ENCODE results near the gene ENTPD5.
"Not testable (repeated sequence)": the region's sequence is repeated elsewhere in the genome, so short reads cannot be mapped to it uniquely, and the experiment has no call there.

ENTPD5 gene

DNA sequence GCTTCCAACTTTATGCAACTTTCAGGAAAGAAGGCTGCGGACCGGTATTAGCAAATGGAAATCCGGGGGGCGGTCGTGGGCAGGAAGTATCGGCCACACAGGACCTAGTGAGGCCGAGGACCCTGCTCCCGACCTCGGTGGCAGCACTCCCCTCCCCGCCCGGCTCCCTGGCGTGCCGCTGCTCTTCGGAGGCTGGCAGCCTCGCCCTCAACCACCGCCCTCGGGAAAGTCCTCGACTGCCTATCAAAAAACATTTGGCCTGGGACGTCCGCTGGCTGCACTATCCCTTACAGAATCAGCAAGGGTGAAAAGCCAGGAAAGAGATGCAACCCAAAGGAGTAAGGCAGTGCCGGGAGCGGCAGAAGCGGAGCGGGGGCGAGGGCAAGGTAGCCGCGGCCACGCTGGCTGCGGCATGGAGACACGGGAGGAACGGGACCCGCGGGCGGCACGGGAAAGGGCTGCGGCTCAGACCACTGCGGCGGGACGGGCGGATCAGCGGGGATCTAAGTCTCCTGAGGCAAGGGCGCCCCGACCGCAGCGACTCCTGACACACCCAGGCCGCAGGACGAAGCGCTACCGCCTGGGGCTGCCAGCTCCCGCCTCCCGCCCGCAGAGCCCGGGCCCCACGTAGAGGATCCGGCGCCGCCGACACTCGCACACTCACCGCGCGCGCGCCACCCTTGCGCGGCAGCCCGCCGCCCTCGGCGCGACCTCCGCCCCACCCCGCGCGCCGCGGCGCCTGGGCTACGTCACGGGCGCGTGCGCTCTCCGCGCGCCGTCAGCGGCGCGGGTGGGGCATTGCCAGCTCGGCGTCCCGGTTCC, at the start of gene ENTPD5, which contains the start of gene BBOF1:
TSS of gene ENTPD5 (minus strand) at position 703 of the 822 bp plus-strand sequence. CDS start 31,186 bp downstream, outside the sequence.
TSS of gene BBOF1 (plus strand) at position 764 of the 822 bp plus-strand sequence. CDS start 130 bp downstream, outside the sequence.
- peak; percentile 88 for DNase-seq (ENCODE audit: low read depth)

DNA sequence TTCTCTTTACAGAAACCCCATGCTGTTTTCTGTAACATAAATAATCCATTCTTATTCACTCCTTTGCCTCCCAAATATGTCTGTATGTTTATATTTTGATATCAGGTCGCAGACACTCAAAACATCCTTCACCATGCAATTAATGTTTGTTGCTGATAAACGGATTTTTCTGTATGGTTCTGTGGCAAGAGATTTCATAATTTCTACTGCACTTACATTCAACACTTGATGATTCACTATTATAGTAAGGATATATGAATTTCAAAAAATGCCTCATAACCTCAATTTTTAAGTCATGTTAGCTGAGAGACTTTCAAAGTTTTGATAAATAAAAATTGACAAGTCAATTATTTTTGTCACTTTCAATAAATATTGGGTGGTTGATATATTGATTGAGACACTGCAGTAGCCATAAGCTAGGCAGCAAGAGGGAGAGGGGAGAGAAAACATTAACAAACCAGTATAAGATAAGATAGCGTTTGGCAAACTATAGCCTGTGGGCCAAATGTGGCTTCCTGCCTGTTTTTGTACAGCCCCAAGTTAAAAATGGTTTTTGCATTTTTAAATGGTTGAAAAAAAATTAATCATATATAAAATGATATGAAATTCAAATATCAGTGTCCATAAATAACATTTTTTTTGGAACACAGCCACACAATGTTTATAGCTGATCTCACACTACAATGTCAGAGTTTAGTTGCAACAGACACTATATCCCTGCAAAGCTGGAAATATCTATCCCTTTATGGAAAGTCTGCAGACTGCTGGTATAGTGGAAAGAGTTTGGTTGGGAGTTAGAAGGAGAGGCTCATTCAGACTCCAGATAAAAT, 46.9 kb upstream of the ENTPD5 start:
- no peak for DNase-seq (ENCODE audit: low read depth)

DNA sequence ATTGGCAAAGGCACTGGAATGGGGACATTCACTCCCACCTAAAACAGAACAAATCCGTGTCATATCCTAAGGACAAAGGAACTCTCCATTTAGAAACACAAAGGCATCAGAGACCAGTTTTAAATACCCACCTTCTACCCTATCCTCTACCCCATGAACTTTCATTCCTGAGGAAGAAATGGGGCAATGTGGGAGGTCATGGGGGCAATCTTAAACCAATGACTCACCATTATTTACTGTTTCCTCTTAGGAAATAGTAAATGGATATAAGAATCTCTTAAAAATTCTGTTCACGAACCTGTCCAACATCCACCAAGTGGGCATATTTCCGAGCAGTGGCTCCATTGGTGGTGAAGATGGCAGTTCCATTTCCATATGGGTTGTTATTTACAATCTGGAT, 45.8 kb upstream of the ENTPD5 start:
- DNase-seq (ENCODE audit: low read depth), result no peak

DNA sequence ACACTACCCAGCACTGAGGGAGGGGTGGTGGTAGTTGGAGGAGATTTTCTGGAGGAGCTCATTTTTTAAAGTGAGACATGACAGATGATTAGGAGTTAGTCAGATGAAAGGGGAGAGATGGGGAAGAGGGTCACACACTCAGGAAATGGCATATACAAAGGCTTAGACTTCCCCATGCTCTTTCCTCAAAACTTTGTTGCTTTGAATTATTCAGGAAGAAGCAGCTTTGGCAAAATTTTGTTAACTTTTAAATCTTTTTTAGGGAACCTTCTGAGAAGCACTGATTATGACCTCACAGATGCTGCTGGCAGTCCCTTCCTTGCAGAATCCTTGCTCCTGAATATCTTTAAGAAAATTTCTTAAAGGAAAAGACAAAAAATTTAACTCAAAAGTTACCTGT, 45.3 kb upstream of the ENTPD5 start:
- no peak for DNase-seq (ENCODE audit: low read depth)

DNA sequence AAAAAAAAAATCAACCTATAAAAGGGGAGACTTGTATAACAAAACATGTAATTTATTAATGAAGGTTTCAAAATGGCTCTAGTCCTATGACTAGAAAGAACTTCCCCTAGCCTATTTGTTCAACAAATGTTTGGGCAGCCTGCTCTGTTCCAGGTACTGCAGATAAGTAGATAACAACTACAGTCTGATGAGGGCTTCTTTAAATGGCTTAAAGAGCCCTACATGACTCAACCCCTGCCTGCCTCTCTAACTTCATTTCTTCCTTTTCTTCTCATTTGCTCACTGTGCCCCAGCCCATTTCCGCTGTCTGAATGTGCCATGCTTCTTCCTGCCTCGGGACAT, 43.7 kb upstream of the ENTPD5 start:
- no peak for DNase-seq (ENCODE audit: low read depth)

DNA sequence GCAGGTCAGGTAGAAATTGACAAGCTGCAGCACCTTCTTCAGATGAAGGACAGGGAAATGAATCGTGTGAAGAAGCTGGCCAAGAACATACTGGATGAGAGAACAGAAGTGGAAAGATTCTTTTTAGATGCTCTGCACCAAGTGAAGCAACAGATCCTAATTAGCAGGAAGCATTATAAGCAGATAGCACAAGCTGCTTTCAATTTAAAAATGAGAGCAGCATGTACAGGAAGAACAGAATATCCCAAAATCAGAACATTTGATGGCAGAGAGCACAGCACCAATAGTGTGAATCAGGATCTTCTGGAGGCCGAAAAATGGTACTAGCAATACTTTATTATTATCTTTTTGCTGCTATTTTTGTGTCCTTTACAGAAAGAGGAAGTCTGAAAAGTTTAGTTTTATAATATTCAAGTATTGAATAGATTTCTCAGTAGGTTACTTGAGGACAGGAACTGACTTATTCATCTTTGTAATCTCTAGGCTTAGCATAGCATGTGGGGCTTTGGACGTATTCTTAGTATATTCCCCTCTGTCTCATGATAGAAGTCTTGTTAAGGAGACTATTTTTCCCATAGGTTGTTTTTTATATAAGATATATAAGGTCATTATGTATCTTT, 30.9 kb upstream of the ENTPD5 start:
- DNase-seq (ENCODE audit: low read depth), result no peak

DNA sequence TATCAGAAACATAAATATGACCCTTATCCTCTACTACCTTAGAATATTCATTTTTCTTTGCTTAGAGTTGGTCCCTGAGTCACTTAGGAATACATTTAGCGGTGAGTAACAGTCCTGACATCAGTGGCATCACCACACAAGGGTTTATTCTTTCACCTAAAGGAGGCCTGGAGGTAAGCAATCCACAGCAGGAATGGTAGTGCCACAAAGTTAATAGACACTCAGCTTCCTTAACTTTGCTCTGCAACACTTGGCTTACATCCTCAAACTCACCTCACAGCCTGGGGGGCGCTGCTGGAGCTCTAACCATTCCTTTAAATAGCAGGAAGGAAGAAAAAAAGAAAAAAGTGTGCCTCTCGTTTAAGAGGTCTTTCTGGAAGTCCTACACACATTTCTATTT, 29.2 kb upstream of the ENTPD5 start:
- DNase-seq (ENCODE audit: low read depth), result no peak

DNA sequence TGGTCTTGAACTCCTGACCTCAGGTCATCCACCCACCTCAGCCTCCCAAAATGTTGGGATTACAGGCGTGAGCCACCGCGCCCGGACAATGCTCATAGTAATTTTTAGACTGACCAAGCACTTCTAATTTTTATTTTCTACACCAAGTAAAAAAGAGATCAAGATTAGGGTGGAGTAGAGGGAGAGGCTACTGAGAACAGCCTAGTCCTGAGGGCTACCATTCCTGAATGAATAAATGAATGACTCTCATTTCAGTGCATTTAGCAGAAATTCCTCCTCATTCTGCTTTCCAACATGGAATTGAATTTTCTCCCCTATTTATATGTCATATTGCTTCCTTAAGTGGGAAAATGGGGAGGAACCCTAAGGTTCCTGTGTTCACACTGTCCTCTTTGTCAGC, 26.4 kb upstream of the ENTPD5 start:
- no peak for DNase-seq (ENCODE audit: low read depth)

- no peak for DNase-seq (ENCODE audit: low read depth)
These were observed 23.2 kb upstream of the ENTPD5 start for GRCh38 chr14:74042296-74042695.

DNA sequence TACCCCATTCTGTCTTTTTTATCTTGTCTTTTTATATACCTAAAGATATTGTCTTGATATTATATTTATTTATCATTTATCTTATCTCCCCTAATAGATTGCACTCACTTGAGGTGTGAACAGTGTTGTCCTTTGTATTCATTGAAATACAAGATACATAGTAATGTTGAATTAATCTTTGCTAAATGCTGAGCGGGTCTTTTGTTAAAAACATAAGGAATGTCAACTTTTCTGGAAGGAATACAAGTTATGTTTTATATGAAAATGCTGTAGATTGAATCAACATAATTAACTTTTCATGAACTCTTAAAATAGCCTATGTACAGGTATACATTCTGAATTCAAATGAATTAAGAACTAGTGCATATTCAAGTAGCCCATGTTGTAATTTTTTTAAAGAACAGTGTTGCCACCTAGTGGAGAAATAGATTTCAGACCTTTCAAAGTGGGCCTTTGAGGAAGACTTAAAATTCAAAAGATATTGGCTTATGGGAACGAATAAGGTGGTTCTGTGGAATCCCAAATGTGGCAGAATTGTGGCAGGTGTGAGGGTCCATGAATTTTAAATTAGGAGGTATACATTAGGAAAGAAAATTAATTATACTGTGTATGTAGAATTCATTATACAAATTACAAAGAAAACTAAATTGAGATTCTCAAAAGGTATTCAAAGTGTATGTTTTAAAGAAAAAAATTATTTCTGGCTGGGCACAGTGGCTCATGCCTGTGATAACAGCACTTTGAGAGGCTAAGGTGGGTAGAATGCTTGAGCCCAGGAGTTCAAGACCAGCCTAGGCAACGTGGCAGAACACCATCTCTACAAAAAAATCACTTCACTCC, 19.2 kb upstream of the ENTPD5 start:
- DNase-seq (ENCODE audit: low read depth), result no peak

DNA sequence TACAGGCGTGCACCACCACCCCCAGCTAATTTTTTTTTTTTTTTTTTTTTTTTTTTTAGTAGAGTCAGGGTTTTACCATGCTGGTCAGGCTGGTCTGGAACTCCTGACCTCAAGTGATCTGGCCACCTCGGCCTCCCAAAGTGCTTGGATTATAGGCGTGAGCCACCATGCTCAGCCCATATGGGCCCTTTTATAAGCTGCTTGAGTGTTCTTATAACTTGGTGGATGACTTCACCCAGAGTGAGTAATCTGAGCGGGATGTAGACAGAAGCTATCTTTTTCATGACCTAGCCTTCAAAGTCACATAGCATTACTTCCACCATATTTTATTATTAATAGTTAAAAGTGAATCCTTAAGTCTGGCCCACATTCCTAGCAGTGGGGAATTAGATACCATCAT, 16.5 kb upstream of the ENTPD5 start:
- DNase-seq (ENCODE audit: low read depth), result no peak

GRCh38 chr14:74034572-74034971, 15.5 kb upstream of the ENTPD5 start:
- no peak for DNase-seq (ENCODE audit: low read depth)

GRCh38 chr14:74029136-74029535, 10.0 kb upstream of the ENTPD5 start:
- DNase-seq (ENCODE audit: low read depth), result no peak

- DNase-seq (ENCODE audit: low read depth), result no peak
These were observed 3.3 kb upstream of the ENTPD5 start for GRCh38 chr14:74022346-74022745.

- no peak for DNase-seq (ENCODE audit: low read depth)
These were observed 485 bp upstream of the ENTPD5 start for GRCh38 chr14:74019408-74020137.

GRCh38 chr14:74018174-74018585, 908 bp downstream of the ENTPD5 start:
- DNase-seq (ENCODE audit: low read depth), result no peak

DNA sequence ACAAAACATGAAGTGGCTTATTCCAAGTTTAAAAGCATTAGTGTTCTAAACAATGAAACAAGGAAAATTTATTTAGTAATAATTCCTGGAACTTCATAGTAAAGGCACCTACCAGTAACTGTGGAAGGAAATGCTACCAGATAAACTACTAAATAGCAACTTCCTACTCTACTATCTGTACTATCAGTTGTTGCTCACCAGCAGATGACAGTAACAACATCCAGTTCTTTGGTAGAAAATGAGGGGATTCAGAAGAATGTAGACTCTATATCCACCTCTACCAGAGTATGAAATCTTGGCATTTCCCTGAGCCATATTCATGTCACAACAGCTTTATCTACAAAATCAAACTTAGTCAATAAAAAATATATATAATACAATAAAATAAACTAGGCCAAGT, 3.1 kb downstream of the ENTPD5 start:
- no peak for DNase-seq (ENCODE audit: low read depth)

DNA sequence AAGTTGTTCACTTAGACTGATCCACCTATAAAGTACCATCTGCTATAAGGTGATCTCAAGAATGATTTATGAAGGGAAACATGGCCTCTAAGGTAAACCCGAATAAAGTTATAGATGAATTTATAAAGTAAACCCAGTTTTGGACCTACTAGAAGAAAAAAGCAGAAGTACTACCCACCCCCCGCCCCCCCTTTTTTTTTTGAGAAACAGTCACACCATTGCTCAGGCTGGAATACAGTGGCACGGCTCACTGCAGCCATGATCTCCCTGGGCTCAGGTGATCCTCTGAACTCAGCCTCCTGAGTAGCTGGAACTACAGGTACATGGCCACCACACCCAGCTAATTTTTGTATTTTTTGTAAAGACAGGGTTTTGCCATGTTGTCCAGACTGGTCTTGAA, 3.9 kb downstream of the ENTPD5 start:
- no peak for DNase-seq (ENCODE audit: low read depth)

DNA sequence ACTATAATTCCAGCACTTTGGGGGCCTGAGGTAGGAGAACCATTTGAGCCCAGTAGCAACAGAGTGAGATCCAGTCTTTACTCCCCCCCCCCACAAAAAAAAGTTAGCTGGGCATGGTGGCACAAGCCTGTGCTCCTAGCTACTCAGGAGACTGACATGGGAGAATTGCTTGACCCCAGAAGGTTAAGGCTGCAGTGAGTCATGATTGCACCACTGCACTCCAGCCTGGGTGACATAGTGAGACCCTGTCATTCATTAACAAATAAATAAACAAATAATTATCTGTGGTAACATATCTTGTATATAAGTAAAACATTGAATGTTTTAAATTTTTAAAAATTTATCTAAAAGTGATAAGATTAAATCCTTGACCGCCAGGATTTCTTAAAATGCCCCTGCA, 4.8 kb downstream of the ENTPD5 start:
- DNase-seq (ENCODE audit: low read depth), result no peak

DNA sequence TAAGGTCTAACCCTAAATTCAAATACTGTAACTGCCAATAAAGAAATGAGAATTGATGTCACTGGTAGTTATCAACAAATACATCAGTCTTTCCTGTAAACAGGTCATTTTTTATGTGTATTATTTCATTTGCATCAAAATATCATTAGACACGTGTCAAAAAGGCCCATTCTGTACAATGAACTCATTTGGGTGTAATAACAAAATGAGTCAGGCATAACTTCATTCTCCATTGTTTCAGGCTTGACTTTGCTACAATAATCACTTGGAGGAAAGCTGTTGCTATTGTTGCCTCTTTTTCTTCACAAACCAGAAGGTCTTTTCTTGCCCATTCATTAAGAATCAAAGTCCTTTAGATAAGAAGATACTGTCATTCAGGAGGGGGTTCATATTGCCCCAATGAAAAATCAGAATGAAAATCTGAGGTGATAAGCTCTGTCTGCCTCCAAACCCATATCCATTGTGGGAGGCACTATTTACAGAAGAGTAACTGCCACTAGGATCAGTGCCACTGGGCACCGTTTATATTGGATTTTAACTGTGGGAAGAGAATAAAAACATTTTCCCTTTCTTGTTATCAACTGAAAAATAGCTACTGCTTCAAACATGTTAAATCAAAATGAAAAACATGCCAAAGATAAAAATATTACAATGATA, 10.1 kb downstream of the ENTPD5 start:
- DNase-seq (ENCODE audit: low read depth), result no peak

DNA sequence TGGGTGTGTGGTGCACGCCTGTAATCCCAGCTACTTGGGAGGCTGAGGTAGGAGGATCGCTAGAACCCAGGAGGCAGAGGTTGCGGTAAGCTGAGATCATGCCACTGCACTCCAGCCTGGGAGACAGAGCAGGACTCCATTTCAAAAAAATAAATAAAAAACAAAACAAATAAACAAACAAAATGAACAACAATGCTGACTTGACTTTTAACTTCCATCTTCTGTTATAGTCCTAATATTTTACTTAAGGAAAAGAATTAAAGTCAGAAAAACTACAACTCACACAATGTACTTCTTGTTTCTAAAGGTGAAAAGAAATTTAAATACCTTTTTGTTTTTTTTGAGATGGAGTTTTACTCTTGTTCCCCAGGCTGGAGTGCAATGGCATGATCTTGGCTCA, 13.4 kb downstream of the ENTPD5 start:
- DNase-seq (ENCODE audit: low read depth), result not testable (repeated sequence)
